NCI-H1092 treated with DMSO at 0.1 percent for 48 hours (cell line): ENCODE data around the gene ARL17B.
"Not testable (repeated sequence)": the region's sequence is repeated elsewhere in the genome, so short reads cannot be mapped to it uniquely, and the experiment has no call there.

Experiments used
- DNase-seq: peaks from one replicate; lab custom pipeline; 2025; lab: John Stamatoyannopoulos, UW

Gene ARL17B

DNA sequence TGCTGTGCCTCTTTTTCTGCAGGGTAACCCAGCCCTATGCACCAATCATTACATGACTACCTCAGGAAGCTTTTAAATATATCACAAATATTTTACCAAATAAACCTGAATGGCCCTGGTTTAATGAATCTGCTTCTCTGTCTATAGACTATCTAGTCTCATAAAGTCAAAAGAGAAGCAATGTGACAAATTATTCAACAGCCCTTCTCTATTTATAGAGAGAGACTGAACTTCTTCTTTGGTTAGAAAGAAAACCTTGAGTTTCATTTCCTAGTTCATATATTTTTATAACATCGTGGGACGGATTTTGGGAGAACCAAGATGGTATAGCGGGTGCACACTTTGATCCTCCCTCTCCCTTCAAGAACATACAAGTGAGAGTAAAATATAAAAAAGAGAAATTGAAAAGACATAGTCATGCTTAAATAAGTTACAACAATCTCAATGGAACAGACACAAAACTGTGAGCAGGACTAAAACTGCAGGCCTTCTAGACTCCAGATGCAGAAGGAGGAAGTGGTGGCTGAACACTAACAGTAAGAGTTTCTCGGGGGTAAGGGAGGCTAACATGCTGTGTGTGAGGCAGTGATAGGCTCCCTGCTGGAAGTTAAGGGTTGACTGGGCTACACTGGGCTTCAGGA, 70.5 kb downstream of the ARL17B start:
- not testable (repeated sequence) for DNase-seq

DNA sequence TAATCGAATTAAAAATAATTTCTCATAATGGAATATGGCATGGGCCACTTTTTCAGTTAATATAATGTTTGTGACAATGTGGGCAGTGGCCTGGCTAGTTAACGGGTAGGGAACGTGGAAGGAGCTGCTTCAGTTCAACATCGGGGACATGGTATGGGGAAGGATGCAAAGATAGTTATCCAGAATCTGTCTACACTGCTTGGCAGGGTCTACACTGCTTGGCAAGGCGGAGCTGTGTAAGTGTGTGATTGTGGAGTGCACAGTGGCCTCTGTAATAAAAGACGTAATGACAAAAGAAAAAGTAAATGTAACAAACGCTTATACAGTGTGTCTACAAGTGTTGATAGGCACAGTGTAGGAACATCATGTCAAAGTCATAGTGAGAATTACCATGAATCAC, 74.0 kb downstream of the ARL17B start:
- DNase-seq: not testable (repeated sequence)

DNA sequence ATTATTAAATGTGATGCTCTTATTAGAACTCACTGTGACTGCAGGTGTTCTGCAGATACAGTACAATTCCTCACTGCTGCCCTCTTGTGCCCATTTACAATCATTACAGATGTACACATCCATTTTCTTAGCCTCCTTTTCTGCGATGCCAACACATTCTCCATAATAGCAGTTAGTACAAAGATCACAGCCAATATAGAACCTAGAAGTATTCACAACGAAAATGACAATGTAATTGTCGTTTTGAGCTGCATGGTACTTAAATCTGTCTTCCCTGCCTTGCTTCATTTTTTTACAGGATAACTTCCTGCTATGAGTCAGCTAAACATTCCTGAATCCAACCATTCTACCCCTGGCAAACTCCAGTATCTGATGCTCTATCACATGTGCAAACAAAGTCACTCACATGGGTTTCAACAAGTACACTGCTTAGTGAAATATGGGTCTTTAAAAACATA, 74.8 kb downstream of the ARL17B start:
- peak; percentile 75 for DNase-seq

DNA sequence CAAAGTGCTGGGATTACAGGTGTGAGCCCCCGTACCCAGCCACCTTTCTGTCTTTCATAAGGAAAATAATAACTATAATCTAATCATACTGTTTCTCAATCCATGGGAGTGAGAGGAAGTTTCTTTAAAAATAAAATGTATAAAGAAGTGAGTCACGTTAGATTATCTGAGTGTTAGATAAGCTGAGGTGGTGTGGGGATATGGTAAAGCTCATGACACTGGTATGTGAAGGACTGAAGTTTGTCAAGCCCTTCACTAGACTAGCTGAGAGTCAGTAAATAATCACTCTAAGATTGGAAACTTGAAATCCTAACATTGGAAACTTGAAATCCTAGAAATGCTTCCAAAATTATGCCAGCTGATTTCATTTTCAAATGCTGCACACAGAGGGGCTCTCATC, 76.1 kb downstream of the ARL17B start:
- DNase-seq: not testable (repeated sequence)

GRCh38 chr17:46284467-46284866, 77.1 kb downstream of the ARL17B start:
- DNase-seq: not testable (repeated sequence)

GRCh38 chr17:46282635-46283034, 78.9 kb downstream of the ARL17B start:
- DNase-seq: not testable (repeated sequence)

DNA sequence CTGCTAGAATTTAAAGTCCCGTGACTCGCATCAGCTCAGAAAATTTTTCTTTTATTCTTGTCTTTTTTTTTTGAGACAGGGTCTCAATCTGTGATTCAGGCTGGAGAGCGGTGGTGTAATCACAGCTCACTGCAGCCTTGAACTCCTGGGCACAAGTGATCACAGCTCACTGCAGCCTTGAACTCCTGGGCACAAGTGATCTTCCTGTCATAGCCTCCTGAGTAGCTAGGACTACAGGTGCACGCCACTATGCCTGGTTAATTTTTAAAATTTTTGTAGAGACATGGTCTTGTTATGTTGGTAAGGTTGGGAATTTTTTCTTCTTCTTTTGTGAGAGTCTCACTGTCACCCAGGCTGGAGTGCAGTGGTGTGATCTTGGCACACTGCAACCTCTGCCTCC, 80.2 kb downstream of the ARL17B start:
- not testable (repeated sequence) for DNase-seq

DNA sequence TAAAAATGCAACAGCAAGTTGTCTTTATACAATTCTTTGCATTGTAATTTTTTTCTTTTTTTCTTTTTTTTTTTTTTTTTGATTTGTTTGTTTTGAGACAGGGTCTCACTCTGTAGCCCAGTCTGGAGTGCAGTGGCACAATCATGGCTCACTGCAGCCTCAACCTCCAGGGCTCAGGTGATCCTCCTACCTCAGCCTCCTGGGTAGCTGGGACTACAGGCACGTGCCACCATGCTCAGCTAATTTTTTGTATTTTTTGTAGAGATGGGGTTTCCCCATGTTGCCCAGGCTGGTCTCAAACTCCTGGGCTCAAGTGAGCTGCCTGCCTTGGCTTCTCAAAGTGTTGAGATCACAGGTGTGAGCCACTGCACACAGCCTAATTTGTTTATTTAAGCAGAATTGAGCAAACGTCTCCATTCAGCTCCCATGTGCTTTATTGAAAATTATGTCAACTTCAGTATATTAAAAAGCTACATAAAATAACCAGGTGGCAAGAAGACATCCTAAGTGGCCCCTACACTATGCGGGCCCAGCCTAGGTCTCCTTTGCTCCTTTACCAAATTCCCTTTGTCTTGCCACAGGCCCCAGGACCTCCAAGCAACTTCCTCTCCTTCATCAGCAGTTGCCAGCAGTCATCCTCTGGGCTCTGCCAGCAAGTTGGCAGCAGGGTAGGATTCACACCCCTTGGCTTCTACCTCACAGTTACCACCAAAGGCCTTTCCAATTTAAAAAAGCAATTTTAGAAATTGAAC, 84.7 kb downstream of the ARL17B start:
- peak; percentile 40 for DNase-seq

GRCh38 chr17:46274238-46274637, 87.3 kb downstream of the ARL17B start:
- no peak for DNase-seq

DNA sequence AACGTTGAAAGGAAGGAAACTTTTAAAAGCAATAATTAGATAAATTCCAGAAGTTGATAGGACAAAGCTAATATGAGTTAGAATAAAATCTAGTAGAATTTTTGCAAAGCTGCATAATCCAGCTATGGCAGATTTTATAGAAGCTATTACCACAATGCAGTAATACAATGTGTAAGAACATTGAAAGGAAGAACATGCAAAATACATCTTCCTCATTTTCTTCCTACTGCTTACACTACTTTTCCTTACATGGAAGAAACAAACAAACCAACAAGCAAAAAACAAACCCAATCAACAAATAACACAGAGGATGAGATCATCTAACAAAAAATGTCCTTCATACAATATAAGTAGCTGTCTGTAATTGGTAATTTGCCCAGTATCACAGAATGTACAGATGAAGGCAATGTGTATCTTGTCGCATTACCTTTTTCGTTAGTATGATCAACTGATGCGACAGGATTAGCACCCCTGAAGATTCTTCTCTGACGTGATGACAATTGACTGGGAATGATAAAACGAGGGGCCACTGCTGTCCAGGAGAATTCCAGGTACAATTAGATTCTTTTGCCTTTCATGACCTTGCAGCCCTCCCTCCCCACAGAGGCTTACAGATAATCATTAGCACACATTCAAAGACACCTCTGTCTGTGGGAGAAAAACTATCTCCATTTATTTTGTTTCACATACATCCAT, 87.9 kb downstream of the ARL17B start:
- no peak for DNase-seq

- peak; percentile 65 for DNase-seq
These were observed 91.5 kb downstream of the ARL17B start for GRCh38 chr17:46270032-46270431.

DNA sequence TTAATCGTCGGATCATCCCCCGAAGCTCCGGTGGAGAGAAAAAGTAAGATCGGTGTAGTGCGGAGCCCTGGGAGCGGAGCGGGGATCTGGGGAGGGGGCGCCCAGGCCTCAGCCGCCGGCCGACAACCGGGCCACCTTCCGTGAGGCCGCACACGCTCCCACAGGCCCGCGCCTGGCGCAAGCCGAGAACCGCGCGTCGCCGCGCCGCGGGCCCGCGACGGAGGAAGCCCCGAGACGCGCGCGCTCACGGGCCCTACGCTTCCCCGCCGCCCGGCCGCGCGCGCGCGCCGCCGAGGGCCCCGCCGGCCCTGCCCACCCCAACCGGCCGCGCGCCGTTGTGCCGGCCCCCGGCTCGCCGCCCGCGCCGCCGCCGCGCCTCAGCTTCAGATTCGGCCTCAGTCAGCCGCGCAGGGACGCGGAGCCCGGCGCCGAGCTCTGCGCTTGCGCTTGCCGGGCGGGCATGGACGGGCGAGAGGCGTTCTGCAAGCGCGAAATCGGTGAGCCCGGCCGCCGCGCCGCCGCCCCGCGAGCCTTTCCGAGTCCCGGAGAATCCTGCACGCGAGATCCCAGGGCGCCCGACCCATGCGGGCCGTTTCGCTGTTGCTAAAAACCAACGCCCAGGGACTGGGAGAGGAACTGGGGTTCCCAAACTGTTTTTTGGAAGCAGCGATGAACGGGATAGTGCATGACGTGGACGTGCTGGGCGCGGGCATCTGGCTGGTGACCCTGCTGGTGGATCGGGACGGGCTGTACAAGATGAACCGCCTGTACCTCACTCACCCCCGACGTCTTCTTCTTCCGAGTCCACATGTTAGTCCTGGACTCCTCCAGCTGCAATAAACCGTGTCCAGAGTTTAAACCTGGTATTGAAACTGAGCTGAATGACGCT, 94.7 kb downstream of the ARL17B start:
- peak; percentile 83 for DNase-seq

DNA sequence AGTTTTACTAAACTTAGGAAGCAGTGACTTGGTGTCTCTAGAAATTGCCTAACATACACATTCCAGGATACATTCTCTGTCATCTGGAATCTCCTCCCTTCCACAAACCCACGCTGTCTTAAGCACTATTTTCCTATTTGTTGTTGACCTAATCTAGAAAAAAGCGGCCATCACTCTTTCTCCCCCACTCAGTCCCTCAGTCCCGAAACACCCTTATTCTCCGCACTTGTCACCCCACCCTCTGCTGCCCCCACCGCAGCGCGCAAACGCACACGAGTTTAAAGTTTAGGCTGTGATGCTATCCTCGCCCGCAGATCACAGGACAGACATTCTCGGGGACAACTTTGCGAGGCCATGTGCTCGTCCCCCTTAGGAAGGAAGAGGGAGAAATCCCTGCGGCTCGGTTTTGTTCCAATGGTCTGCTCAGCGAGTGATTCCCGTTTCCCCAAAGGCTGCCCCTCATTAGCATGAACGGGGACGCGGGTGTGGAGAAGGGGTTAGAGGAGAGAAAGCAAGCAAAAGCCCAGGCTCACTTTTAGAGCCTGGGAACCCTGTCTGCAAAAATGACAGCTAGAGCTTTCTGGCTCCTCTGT, 95.4 kb downstream of the ARL17B start:
- peak; percentile 51 for DNase-seq

GRCh38 chr17:46264456-46265198, 96.9 kb downstream of the ARL17B start:
- no peak for DNase-seq

DNA sequence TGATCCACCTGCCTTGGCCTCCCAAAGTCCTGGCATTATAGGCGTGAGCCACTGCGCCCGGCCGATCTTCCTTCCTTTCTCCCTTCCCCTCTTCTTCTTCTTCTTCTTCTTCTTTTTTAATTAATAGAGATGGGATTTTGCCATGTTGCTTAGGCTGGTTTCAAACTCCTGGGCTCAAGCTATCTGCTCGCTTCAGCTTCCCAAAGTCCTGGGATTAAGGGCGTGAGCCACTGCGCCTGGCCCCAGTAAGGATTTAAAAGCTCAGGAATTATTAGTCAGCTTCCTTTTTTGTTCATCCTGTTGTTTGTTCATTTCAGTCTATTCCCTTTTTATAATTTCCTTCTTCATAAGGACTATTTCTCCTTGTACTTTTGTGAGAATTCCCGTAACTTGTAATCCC, 99.3 kb downstream of the ARL17B start:
- DNase-seq: no peak

GRCh38 chr17:46259845-46260661, 101.5 kb downstream of the ARL17B start:
- DNase-seq: not testable (repeated sequence)

DNA sequence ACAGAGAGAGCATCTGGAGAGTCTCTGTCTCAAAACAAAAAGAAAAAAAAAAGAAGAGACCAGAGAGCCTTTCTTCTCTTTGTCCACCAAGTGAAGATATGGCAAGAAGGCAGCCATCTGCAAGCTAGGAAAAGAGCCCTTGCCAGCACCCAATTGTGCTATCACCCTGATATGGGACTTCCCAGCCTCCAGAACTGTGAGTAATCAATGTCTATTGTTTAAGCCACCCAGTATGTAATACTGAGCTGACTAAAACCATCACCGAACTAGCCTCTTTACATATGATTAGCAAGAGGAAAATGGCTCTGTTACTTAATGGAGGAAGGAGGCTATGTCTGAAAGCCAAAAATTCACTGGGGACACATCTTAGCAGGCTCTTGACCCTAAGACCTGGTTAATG, 105.2 kb downstream of the ARL17B start:
- DNase-seq: not testable (repeated sequence)

GRCh38 chr17:46254215-46254614, 107.4 kb downstream of the ARL17B start:
- not testable (repeated sequence) for DNase-seq

DNA sequence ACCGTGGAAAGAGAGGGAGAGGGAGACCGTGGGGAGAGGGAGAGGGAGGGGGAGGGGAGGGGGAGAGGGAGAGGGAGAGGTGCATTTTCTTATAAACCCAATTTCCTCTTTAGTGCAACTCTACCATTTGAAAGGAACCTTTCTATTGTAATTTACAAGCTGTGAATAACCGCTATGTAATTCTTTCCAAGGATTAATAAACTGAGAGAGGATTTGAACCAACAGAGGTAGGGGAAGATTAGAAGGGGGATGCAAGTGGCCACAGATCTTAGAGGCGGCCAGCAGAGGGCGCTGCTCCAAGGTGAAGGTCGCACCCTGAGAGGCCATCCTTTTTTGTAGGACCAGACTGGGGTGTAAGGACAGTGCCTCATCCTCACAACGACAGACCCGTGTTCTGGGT, 107.8 kb downstream of the ARL17B start:
- DNase-seq: peak; percentile 19

DNA sequence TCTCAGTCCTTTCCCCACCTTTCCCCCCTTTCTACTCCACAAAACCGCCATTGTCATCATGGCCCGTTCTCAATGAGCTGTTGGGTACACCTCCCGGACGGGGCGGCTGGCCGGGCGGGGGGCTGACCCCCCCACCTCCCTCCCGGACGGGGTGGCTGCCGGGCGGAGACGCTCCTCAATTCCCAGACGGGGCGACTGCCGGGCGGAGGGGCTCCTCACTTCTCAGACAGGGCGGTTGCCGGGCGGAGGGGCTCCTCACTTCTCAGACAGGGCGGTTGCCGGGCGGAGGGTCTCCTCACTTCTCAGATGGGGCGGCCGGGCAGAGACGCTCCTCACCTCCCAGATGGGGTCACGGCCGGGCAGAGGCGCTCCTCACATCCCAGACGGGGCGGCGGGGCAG, 108.8 kb downstream of the ARL17B start:
- not testable (repeated sequence) for DNase-seq
